Glomerular visceral epithelial cell (primary cell): ENCODE measurements around the gene LMF1.
"Not testable (repeated sequence)": the region's sequence is repeated elsewhere in the genome, so short reads cannot be mapped to it uniquely, and the experiment has no call there.

Experiments
- DNase-seq: peaks from one replicate; pipeline ENCODE4 v3.0.0-alpha.2; 2016; ENCODE audit errors: extremely low spot score

LMF1 gene

GRCh38 chr16:869823-870641, 100.8 kb downstream of the LMF1 start:
- no peak for DNase-seq

- DNase-seq, result no peak
These were observed 101.7 kb downstream of the LMF1 start for GRCh38 chr16:868846-869822.

GRCh38 chr16:868386-868755, 102.4 kb downstream of the LMF1 start:
- no peak for DNase-seq

GRCh38 chr16:867421-868385, 103.1 kb downstream of the LMF1 start:
- DNase-seq, result no peak

- no peak for DNase-seq
These were observed 104.4 kb downstream of the LMF1 start for GRCh38 chr16:866252-866896.

- DNase-seq, result no peak
These were observed 105.8 kb downstream of the LMF1 start for GRCh38 chr16:865026-865425.

GRCh38 chr16:861446-861845, 109.3 kb downstream of the LMF1 start:
- DNase-seq, result no peak

GRCh38 chr16:860891-861290, 109.9 kb downstream of the LMF1 start:
- DNase-seq, result no peak

- not testable (repeated sequence) for DNase-seq
These were observed 111.8 kb downstream of the LMF1 start for GRCh38 chr16:858971-859370.

GRCh38 chr16:858441-858840, 112.3 kb downstream of the LMF1 start:
- DNase-seq, result not testable (repeated sequence)

GRCh38 chr16:856811-857210, 114.0 kb downstream of the LMF1 start:
- DNase-seq, result no peak

- DNase-seq, result no peak
These were observed 114.7 kb downstream of the LMF1 start for GRCh38 chr16:856101-856500.

- DNase-seq, result no peak
These were observed 115.3 kb downstream of the LMF1 start for GRCh38 chr16:855471-855870.

GRCh38 chr16:854808-855410, 115.9 kb downstream of the LMF1 start:
- DNase-seq, result no peak

GRCh38 chr16:853981-854807, 116.6 kb downstream of the LMF1 start:
- DNase-seq, result no peak

GRCh38 chr16:853306-853705, 117.5 kb downstream of the LMF1 start:
- DNase-seq, result no peak

- DNase-seq, result no peak
These were observed 118.2 kb downstream of the LMF1 start for GRCh38 chr16:852451-853185.

GRCh38 chr16:851871-852270, 118.9 kb downstream of the LMF1 start:
- DNase-seq, result no peak

- DNase-seq, result no peak
These were observed 119.5 kb downstream of the LMF1 start for GRCh38 chr16:851209-851810.
